ENCODE data around the gene CBR3.

The CBR3 gene

DNA sequence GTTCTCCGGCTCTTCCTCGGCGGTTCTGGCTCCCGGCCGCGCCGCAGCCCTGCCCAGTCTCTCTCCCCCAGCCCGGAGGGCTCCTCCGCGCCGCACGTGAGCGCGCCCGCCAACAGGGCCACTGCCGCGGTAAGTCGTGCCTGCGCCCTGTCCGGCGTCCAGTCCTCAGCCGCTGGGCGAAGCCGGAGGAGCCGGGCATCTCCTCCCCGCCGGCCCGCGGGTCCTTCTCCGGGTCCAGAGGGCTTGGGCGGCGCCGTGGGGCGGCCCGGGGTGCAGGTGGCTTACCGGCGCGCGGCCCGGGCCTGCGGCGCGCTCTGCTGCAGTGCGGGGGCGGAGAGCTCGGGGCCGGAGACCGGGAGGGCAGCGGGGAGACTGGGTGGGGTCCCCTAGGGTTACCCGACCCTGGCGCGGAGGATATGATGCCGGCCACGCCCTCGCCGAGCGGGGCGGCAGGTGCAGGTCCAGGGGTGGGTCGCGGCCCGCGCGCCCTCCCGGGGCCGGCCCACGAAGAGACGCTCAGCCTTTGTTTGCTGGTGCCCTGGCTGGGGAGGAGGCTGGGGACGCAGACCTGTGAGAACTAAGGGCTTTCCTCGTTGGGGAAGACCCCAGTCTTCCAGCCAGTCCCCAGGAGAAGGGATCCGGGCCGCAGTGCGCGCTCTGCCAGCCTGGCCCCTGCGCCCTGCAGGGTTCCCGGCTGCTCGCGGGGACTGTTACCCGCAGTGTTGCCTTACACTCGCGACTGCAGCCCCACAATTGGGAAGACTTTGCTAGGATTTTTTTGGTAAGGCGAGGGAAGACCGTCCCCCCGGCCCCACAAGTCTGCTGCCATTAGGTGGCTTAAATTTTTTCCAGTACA lies 22.2 kb downstream of the CBR3 start, which contains the start of gene DOP1B:
Gene DOP1B, plus strand, starts transcription at position 10 of the 856 bp plus-strand sequence. CDS start 7,910 bp downstream, outside the sequence.
- peak in 3 of 5 donors; percentile 10 to 23 (median 21) for DNase-seq

DNA sequence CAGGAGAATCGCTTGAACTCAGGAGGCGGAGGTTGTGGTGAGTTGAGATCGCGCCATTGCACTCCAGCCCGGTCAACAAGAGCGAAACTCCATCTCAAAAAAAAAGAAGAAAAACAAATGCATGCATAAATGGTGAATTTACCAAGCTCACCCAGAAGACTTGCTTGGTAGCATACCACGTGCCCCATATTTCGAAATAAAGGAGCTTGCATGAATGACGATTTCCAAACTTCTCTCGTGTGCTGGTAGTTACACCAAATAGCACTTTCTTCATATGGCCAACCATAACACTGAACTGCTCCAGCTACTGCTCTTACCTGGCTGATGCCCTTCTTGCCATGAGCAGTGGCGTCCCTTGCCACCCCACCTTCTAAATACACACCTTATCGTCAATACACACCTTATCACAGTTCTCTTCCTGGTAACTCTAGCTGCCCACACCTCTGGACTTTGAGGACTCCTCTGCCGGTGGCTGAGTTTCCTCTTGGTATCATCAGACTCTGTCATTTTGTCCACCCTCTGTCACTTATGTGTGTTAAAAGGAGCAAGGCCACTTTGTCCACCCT lies 24.6 kb downstream of the CBR3 start:
- DNase-seq = no peak

DNA sequence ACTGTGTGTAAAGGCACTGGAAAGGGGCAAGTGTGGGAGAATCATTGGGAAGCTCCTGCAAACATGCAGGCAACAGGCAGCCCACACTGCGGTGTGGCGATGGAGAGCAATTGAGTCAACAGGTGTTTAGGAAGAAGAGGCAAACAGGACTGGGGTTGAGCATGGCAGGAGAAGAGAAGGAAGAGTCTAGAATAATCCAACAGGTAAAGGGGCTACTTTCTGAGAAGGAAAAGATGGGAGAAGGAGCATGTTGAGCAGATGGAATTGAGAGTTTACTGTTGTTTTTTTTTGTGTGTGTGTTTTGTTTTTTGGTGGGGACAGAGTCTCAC lies 25.9 kb downstream of the CBR3 start:
- DNase-seq = no peak

DNA sequence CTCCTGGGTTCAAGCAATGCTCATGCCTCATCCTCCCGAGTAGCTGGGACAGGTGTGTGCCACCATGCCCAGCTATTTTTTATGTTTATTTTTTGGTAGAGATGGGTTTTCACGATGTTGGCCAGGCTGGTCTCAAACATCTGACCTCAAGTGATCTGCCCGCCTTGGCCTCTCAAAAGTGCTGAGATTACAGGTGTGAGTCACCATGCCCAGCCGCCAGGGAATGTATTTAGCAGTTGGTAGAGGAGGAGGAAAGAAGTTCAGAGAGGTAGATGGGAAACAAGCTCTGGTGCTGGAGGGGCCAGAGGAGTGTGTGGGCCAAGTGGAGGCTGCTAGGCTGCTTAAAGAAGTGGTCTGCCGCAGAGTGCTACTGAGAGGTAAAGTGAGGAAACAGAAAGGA lies 27.8 kb downstream of the CBR3 start:
- no peak for DNase-seq

DNA sequence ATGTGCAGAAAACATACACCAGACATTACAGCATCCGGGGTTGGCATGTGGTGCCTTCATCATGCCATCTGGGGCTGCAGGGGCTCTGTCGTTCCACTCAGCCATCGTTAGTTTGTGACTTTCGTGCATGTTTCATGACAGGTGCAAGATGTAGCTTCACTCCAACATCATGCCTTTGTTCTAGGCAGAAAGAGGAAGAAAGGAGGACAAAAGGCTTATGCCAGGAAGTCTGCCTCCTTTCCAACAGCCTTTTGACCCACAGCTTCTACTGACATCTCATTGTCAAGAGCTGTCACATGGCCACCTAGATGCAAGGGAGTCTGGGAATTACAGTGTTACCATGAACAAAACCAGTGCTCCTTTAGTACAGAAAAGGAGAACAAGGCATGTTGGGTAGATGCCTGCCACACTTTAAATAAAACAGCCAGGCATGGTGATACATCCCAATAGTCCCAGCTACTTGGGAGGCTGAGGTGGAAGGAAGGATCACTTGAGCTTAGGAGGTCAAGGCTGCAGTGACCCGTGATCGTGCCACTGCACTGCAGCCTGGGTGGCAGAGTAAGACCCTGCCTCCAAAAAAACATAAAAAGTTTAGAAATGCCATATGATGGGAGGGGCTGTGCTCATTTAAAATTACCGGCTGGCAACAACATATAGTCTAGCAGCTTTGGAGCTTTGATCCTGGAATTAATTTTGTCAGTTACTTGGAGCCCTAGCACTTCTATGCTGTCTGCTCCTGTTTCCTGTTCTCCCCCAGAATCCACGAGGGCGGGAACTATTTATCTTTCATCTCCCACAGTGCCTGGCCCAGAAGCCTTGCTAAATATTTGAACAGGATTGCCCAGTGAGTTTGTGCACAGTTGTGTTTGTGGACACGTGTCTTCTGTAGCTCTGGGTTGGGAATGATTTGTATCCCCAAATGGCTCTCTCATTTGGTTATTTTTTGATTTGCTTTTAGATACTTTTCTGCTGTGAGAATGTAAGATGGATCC lies 29.2 kb downstream of the CBR3 start:
- no peak for DNase-seq

DNA sequence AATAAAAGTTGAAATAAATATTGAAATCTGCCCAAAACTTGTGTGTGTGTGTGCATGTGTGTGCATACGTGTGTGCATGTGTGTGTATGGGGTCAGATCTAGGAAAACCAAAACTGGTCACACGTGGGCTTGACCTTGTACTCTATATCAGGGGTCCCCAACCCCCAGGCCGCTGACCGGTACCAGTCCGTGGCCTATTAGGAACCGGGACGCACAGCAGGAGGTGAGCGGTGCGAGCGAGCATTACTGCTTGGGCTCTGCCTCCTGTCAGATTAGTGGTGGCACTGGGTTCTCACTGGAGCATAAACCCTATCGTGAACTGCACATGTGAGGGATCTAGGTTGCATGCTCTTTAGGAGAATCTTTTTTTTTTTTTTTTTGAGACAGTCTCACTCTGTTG lies 30.5 kb downstream of the CBR3 start:
- DNase-seq = no peak

DNA sequence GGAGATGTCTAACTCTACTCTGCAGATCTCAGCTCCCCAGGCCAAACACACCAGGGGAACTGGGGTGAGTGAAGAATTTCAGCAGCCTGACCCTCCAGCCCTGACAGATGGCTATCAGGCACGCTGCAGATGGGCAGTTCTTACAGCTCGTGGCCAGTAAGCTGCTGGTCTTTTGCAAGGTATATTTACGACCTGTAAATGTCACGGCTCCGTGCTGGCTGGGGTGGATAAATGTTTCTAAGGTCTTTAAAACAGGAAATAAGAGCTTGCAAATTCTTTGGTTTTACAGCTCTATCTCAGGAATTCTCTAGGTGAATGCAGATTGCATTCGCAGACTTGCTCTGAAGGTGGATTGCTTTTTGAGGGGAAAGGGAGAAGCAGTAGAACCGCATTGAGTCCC lies 31.8 kb downstream of the CBR3 start:
- DNase-seq = no peak

DNA sequence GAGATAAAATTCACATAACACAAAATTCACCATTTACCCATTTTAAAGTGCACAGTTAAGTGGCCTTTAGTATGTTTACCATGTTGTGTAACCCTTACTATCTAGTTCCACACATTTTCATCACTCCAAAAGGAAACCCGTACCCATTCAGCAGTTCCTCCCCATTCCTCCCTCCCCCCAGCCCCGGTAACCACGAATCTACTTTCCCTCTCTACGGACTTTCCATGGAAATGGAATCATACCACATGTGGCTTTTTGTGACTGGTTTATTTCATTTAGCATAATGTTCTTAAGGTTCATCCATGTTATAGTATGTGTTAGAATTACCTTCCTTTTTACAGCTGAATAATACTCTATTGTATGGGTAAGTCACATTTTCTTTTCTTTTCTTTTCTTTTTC lies 32.7 kb downstream of the CBR3 start:
- no peak for DNase-seq

DNA sequence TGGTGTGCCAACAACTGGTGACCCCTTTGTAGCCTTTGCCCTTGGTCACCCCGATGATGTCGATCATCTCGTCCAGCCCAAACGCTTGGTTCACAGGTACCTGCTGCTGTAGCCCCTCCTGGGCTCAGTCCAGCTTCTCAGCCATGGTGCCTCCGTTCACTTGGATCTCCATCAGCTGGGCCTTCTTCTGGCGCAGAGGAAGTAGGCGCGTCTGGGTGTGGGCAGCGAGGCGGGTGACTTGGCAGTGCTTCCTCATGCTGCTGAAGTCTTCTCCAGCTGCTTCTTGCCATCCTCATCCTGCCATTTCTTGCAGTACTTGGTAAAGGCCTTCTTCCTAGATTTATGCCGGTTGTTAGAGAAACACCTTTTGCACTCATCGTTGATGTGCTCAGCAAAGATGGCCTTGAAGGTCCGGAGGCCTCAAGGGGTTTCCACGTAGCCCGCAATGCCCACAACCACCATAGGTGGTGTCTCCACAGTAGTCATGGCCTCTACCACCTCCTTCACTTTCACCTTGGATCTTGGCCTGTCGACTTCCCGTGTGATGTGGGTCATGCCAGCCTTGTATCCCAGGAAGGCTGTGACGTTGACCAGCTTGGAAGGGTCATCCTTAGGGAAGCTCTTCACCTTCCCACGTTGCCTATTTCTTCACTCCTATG lies 34.7 kb downstream of the CBR3 start:
- no peak for DNase-seq

DNA sequence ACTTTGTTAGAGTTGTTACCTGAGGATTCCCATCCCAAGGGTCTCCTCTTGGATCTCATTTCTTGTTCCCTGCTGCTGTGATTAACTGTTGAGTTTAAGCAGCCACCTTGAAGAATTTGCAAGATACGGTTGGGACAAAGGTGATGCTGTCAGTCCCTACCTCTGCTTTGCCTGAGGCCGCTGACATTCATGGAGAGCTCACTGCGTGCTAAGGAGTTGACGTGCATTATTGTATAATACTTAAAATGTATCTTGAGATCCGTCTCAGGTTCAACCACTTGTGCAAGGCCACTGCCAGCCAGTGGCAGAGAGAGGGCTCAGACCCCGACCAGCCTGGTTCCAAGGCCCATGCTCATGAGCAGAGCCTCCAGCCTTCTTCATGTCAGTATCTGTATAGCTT lies 35.9 kb downstream of the CBR3 start:
- DNase-seq = no peak

DNA sequence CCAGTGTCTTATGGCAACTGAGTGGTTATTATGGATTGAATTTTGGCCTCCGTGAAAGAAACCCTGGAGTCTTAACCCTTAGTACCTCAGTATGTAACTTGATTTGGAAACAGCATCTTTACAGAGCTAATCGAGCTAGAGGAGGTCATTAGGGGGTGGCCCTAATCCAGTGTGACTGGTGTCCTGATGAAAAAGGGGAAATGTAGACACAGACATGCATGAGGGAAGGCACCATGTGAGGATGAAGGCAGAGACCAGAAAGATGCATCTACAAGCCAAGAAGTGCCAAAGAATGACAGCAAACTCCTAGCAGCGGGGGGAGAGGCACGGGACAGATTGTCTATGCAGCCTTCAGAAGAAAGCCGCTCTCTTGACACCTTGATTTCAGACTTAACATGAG lies 36.5 kb downstream of the CBR3 start:
- no peak for DNase-seq

DNA sequence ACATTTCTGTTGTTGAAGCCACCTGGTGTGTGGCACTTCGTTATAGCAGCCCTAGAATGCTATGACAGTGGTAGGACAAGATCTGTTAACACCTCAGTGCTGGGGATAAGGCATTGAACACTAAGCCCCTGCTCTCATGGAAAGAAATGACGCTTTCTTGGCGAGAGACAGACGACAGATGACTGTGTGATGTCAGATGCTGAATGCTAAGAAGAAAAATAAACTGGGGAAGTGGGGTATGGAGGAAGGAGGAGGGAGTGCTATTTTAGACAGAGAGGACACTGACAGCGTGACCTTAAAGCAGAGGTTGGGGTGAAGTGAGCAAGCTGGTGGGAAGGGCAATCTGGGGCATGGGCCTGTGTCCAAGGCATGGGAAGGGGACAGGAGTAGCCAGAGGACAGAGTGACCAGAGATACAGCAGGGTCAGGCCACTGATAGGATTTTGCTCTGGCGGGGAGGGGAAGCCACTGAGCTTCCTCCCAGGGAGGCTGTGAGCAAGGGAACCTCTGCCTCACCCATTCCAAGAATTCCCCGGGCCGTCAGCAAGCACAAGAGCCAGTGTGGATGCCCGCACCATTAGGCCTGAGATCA lies 37.0 kb downstream of the CBR3 start:
- no peak for DNase-seq

DNA sequence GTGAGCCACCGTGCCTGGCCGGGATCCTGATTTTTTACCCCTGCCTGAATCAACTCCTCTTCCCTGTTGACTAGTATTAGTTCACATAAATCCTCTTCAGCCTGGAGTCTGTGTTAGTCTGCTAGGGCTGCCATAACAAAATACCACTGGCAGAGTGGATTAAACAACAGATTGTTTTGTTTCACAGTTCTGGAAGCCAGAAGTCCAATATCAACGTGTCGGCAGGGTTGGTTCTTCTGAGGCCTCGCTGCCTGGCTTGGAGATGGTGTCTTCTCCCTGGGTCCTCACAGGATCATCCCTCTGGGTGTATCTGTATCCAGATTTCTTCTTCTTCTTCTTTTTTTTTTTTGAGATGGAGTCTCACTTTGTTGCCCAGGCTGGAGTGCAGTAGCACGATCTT lies 39.9 kb downstream of the CBR3 start:
- no peak for DNase-seq

DNA sequence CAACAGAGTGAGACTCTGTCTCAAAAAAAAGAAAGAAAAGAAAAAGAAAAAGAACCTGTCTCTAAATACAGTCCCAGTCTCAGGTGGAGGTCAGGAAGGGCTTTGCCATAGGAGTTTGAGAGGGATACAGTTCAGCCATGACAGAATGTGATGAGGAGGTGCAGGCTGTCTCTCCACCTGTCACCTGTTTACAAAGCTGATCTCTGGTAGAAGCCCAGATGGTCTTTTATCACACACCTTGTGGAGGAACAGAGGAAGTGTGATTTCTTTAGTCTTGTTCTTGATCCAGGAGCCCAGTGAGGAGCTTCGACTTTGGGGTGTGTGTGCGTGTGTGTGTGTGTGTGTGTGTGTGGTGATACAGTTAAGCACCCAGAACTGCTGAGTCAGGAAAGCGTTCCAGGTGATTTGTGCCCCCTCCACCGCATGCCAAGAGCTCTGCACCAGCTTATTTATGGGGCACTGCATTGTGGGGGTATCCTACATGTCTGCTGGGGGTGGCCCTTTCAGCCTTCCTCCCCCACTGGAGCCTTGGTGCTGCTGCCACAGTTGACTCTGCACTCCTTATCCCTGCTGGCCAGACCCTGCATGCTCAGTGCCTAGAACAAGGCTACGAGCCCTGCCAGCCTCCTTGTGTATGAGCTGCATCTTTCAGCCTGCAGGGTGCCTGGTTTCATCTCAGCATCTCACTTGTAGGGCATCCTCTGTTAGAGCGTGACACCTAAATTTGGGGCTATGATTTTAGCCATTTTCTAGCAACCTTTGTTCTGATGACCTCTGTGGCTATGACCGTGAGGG lies 41.1 kb downstream of the CBR3 start:
- DNase-seq = no peak

DNA sequence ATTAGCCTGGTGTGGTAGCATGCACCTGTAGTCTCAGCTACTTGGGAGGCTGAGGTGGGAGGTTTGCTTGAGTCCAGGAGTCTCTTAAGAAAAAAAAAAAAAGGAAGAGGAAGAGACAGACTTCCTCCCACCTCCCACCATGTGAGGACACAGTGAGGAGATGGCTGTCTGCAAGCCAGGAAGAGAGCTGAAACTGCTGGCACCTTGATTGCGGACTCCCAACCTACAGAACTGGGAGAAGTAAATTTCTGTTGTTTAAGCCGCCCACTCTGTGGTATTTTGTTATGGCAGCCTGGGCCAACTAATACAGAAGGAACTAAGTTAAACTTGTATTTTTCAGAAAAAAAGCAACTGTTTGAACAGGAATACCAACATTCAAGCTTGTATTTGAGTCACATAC lies 43.5 kb downstream of the CBR3 start:
- DNase-seq = no peak

DNA sequence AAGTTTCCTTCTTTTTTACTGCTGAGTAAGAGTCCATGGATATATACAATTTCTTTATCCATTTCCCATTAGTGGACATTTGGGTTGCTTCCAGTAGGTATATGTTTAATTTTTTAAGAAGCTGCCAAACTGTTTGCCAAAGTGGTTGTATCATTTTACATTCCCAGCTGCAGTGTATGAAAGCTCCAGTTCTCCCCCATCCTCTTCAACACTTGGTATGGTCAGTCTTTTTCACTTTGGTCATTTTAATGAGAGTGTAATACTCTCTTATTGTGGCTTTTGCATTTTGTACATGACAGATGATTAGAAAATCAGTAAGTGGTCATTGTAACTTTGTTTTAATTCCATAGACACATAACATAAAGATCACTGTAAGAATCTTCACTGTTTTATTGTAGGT lies 44.3 kb downstream of the CBR3 start:
- DNase-seq = no peak

DNA sequence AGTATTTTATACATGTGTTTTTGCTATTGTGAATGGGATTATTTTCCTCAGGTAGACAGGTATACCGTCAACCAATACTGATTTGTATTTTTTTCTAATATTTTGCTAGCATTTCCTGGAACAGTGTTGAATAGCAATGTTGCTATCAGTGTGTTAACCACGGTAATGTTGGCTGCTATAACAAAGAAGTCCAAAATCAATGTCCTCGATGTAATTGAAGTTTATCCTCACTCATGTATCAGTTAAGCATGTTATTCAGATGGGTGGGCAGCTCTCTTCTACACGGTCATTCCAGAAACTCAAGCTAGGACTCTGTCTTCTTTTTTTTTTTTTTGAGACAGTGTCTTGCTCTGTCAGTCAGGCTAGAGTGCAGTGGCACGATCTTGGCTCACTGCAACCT lies 46.1 kb downstream of the CBR3 start:
- DNase-seq = no peak

DNA sequence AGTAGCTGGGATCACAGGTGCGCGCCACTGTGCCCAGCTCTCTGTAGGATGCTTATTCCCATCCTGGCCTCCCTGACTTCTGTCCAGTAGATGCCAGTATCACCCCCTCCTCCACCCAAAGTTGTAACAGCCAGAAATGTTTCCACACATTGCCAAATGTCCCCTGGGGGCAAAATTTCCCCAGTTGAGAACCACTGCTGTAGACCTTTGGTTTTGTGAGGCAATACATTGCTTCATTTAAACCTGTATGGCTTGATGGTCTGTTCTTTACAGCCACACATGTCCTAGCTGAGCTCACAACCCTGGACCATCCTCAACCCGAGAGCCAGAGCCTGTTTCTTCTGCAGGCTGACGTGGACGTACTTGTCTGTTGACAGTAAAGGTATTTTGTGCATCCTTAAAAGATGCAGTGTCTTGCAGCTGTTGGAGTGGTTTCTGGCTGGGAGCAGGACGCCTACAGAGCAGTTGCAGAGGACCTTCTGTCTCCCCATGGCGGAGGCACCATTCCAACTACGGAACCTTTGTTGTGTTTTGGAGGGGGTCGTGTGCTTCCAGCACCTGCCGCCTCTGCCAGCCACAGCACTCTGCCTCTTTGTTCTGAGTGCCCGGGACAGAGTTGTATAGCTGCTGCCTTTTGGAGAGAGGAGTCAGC lies 48.4 kb downstream of the CBR3 start:
- no peak for DNase-seq

DNA sequence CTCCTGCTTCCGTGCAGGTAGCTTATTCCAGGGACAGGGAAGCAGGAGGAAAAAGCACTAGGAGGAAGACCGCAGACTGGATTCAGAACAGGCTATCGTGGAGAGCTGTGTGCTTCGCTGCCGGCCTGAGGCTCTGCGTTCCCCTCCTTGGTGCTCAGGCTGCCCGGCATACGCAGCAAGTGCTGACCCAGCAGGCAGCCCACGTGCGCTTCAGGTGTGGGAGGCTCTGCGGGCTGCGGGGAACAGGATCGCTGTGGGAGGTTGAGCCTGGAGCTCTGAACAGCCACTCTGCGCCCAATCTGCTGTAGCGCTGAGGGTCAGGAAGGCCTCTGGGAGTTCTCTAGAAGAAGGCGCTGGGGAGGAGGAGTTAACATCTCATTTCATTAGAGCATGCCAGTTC lies 49.7 kb downstream of the CBR3 start:
- no peak for DNase-seq

DNA sequence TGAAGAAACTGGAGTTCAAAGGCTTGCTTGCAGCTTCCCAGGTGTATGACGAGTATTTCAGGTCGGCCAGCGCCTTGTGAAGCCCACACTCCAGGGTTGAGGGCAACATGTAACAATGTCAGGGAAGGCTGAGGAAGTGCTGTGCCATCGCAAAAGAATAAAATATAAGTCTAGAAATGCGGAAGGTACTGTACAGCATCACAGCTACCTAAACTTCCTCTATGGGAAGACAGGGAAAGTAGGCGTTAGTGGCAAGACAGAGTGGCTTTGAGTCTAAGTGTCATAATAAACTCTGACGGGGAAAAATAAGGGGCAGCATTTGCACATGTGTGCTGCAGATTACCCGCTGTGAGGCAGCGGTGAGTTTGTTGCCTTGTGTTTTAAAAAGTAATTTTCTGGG lies 50.6 kb downstream of the CBR3 start:
- no peak for DNase-seq

DNA sequence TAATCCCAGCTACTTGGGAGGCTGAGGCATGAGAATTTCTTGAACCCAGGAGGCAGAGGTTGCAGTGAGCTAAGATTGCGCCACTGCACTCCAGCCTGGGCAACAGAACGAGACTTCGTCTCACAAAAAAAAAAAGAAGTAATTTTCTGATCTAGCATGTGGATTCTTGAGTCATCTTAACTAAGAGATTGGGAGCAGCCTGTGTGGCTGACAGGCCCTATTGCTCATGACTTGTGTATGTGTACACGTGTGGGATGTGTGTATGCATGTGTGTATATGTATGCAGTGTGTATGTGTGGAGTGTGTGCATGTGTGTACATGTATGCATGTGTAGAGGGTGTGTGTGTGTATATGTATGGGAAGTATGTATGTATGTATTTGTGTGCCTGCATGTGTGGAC lies 51.2 kb downstream of the CBR3 start:
- no peak for DNase-seq
